Neural progenitor cell (in vitro differentiated cells): ENCODE measurements around the gene PTCH1.

ENCODE experiments used
- CTCF ChIP-seq: fragments of 200-600 bp; sonication (generic); IDR thresholded peaks from 2 replicates; pipeline ENCODE4 v1.5.1; 2017; ENCODE audit warnings: antibody characterized with exemption, mild to moderate bottlenecking
- EZH2 ChIP-seq: fragments of 200-600 bp; sonication (generic); IDR thresholded peaks from 2 replicates; pipeline ENCODE4 v1.6.1; 2017; ENCODE audit warnings: antibody characterized with exemption, mild to moderate bottlenecking, moderate library complexity
- EZH2phosphoT487 ChIP-seq: fragments of 200-600 bp; sonication (generic); IDR thresholded peaks from 2 replicates; pipeline ENCODE4 v1.6.1; 2017; ENCODE audit warnings: antibody characterized with exemption

- TF ChIP-seq CTCF = no peak
- TF ChIP-seq EZH2 = no peak
- TF ChIP-seq EZH2phosphoT487 = no peak
Measured at GRCh38 chr9:95505717-95506427, 10.9 kb downstream of the PTCH1 start.
